Fibroblast of skin of right quadriceps (primary cell): ENCODE results near the gene OSER1.
A peak's percentile ranks its signal among the peaks of the same experiment; 100 is the strongest.

Source experiments
- DNase-seq: peaks from one replicate; pipeline ENCODE4 v3.0.0-alpha.2; 2013

The OSER1 gene

GRCh38 chr20:44173116-44173515 is 37.5 kb downstream of the OSER1 start:
- DNase-seq: no peak

- DNase-seq: no peak
Observed at GRCh38 chr20:44172572-44172950, 38.0 kb downstream of the OSER1 start.

- DNase-seq: peak; percentile 8
Observed at GRCh38 chr20:44171775-44172571, 38.6 kb downstream of the OSER1 start.

- peak; percentile 9 for DNase-seq
Observed at GRCh38 chr20:44170816-44171410, 39.7 kb downstream of the OSER1 start.

GRCh38 chr20:44167736-44168135 is 42.8 kb downstream of the OSER1 start:
- DNase-seq: no peak

GRCh38 chr20:44166477-44166876 is 44.1 kb downstream of the OSER1 start:
- DNase-seq: peak; percentile 88

GRCh38 chr20:44166008-44166407 is 44.6 kb downstream of the OSER1 start:
- DNase-seq: peak; percentile 80

GRCh38 chr20:44160133-44160532 is 50.4 kb downstream of the OSER1 start:
- no peak for DNase-seq

GRCh38 chr20:44159711-44160110 is 50.9 kb downstream of the OSER1 start:
- DNase-seq: no peak

GRCh38 chr20:44159125-44159524 is 51.4 kb downstream of the OSER1 start:
- no peak for DNase-seq

GRCh38 chr20:44157061-44157460 is 53.5 kb downstream of the OSER1 start:
- no peak for DNase-seq

- DNase-seq: peak; percentile 64
Observed at GRCh38 chr20:44154521-44155001, 56.0 kb downstream of the OSER1 start.

GRCh38 chr20:44153636-44154043 is 56.9 kb downstream of the OSER1 start:
- DNase-seq: peak; percentile 71

GRCh38 chr20:44151621-44152416 is 58.8 kb downstream of the OSER1 start:
- peak; percentile 13 for DNase-seq

- no peak for DNase-seq
Observed at GRCh38 chr20:44146272-44146671, 64.3 kb downstream of the OSER1 start.
